ENCODE measurements around the gene VSTM5.

VSTM5 gene

GRCh38 chr11:93845181-93846092 is 5.0 kb downstream of the VSTM5 start:
- no peak overlapping the region for H3K4me3 ChIP-seq (ENCODE audit: low read depth, low read length)
- no peak for DNase-seq (ENCODE audit: low read depth)

- no peak overlapping the region for H3K4me3 ChIP-seq (ENCODE audit: low read depth, low read length)
- DNase-seq (ENCODE audit: low read depth), result no peak
Measured at GRCh38 chr11:93844568-93844967, 5.8 kb downstream of the VSTM5 start.

- no peak for DNase-seq (ENCODE audit: low read depth)
- H3K4me3 ChIP-seq (ENCODE audit: low read depth, low read length), result no peak overlapping the region
Measured at GRCh38 chr11:93843906-93844305, 6.5 kb downstream of the VSTM5 start.

GRCh38 chr11:93842461-93842860 is 8.0 kb downstream of the VSTM5 start:
- H3K4me3 ChIP-seq (ENCODE audit: low read depth, low read length), result no peak overlapping the region
- DNase-seq (ENCODE audit: low read depth), result no peak

- no peak for DNase-seq (ENCODE audit: low read depth)
- no peak overlapping the region for H3K4me3 ChIP-seq (ENCODE audit: low read depth, low read length)
Measured at GRCh38 chr11:93842034-93842433, 8.4 kb downstream of the VSTM5 start.

GRCh38 chr11:93841446-93841845 is 9.0 kb downstream of the VSTM5 start:
- H3K4me3 ChIP-seq (ENCODE audit: low read depth, low read length), result no peak overlapping the region
- DNase-seq (ENCODE audit: low read depth), result no peak

- no peak overlapping the region for H3K4me3 ChIP-seq (ENCODE audit: low read depth, low read length)
Measured at GRCh38 chr11:93840981-93841380, 9.4 kb downstream of the VSTM5 start.

GRCh38 chr11:93840180-93840579 is 10.2 kb downstream of the VSTM5 start:
- DNase-seq (ENCODE audit: low read depth), result no peak

More at GRCh38 chr11:93840981-93841380, 9.4 kb downstream of the VSTM5 start:
- no peak for DNase-seq (ENCODE audit: low read depth)

GRCh38 chr11:93838967-93839366 is 11.5 kb downstream of the VSTM5 start:
- DNase-seq (ENCODE audit: low read depth), result no peak
- H3K4me3 ChIP-seq (ENCODE audit: low read depth, low read length), result no peak overlapping the region

More at GRCh38 chr11:93840180-93840579, 10.2 kb downstream of the VSTM5 start:
- H3K4me3 ChIP-seq (ENCODE audit: low read depth, low read length), result no peak overlapping the region

GRCh38 chr11:93832780-93833179 is 17.6 kb downstream of the VSTM5 start:
- H3K4me3 ChIP-seq (ENCODE audit: low read depth, low read length), result no peak overlapping the region
- DNase-seq (ENCODE audit: low read depth), result no peak

- DNase-seq (ENCODE audit: low read depth), result no peak
- no peak overlapping the region for H3K4me3 ChIP-seq (ENCODE audit: low read depth, low read length)
Measured at GRCh38 chr11:93831343-93832127, 18.9 kb downstream of the VSTM5 start.

GRCh38 chr11:93829598-93829997 is 20.8 kb downstream of the VSTM5 start:
- no peak overlapping the region for H3K4me3 ChIP-seq (ENCODE audit: low read depth, low read length)
- no peak for DNase-seq (ENCODE audit: low read depth)

GRCh38 chr11:93827363-93827762 is 23.1 kb downstream of the VSTM5 start:
- no peak overlapping the region for H3K4me3 ChIP-seq (ENCODE audit: low read depth, low read length)
- no peak for DNase-seq (ENCODE audit: low read depth)

- no peak overlapping the region for H3K4me3 ChIP-seq (ENCODE audit: low read depth, low read length)
- DNase-seq (ENCODE audit: low read depth), result no peak
Measured at GRCh38 chr11:93823210-93823609, 27.2 kb downstream of the VSTM5 start.

GRCh38 chr11:93822359-93822758 is 28.1 kb downstream of the VSTM5 start:
- H3K4me3 ChIP-seq (ENCODE audit: low read depth, low read length), result no peak overlapping the region
- no peak for DNase-seq (ENCODE audit: low read depth)

GRCh38 chr11:93821617-93822016 is 28.8 kb downstream of the VSTM5 start:
- H3K4me3 ChIP-seq (ENCODE audit: low read depth, low read length), result no peak overlapping the region
- no peak for DNase-seq (ENCODE audit: low read depth)

GRCh38 chr11:93820847-93821246 is 29.6 kb downstream of the VSTM5 start:
- DNase-seq (ENCODE audit: low read depth), result no peak
- no peak overlapping the region for H3K4me3 ChIP-seq (ENCODE audit: low read depth, low read length)

GRCh38 chr11:93819966-93820695 is 30.3 kb downstream of the VSTM5 start:
- DNase-seq (ENCODE audit: low read depth), result no peak
- no peak overlapping the region for H3K4me3 ChIP-seq (ENCODE audit: low read depth, low read length)

GRCh38 chr11:93817426-93818348 is 32.7 kb downstream of the VSTM5 start:
- peak; percentile 1 for DNase-seq (ENCODE audit: low read depth)
- H3K4me3 ChIP-seq (ENCODE audit: low read depth, low read length), result no peak overlapping the region
